HepG2 (cell line): ENCODE results near the gene DOK7. TPM values are rescaled to one million over a fixed set of nuclear protein-coding genes. Genes with fewer than 3 reads are reported as not detected.

Experiments used
- CREB3 ChIP-seq: sonication (generic); formaldehyde crosslinking; IDR thresholded peaks from 2 replicates; pipeline ENCODE4 v1.5.0; 2020; ENCODE audit warnings: missing genetic modification reagents
- EZH2 ChIP-seq: conservative IDR thresholded peaks from 2 replicates; pipeline ENCODE4 v1.6.1; 2012; ENCODE audit warnings: mild to moderate bottlenecking, low read depth, low read length, moderate library complexity
- FOXJ3 ChIP-seq: sonication (generic); formaldehyde crosslinking; IDR thresholded peaks from 2 replicates; pipeline ENCODE4 v1.4.0; 2020; ENCODE audit warnings: missing genetic modification reagents, mild to moderate bottlenecking, borderline replicate concordance
- FOXP4 ChIP-seq: sonication (generic); formaldehyde crosslinking; IDR thresholded peaks from 2 replicates; pipeline ENCODE4 v1.4.0; 2020; ENCODE audit warnings: missing genetic modification reagents
- HIC2 ChIP-seq: sonication (generic); formaldehyde crosslinking; IDR thresholded peaks from 2 replicates; pipeline ENCODE4 v1.9.0; 2022; ENCODE audit warnings: low read depth, missing genetic modification reagents
- JUNB ChIP-seq: sonication (generic); formaldehyde crosslinking; IDR thresholded peaks from 2 replicates; pipeline ENCODE4 v1.8.0; 2022; ENCODE audit warnings: missing genetic modification reagents, mild to moderate bottlenecking, borderline replicate concordance
- KAT8 ChIP-seq: IDR thresholded peaks from 2 replicates; pipeline ENCODE4 v1.6.1; 2016; ENCODE audit warnings: missing genetic modification reagents, missing compliant biosample characterization
- LRRFIP1 ChIP-seq: sonication (generic); formaldehyde crosslinking; conservative IDR thresholded peaks from 2 replicates; pipeline ENCODE4 v1.4.0; 2020; ENCODE audit warnings: missing genetic modification reagents
- MYPOP ChIP-seq: sonication (generic); formaldehyde crosslinking; IDR thresholded peaks from 2 replicates; pipeline ENCODE4 v1.8.1; 2023; ENCODE audit warnings: mild to moderate bottlenecking, moderate library complexity, missing genetic modification reagents
- NAIF1 ChIP-seq: sonication (generic); formaldehyde crosslinking; IDR thresholded peaks from 2 replicates; pipeline ENCODE4 v1.5.0; 2020; ENCODE audit warnings: mild to moderate bottlenecking, missing genetic modification reagents, borderline replicate concordance
- NBN ChIP-seq: fragments of 450-650 bp; conservative IDR thresholded peaks from 2 replicates; pipeline ENCODE4 v1.6.1; 2017
- PCBP1 ChIP-seq: fragments of 200-400 bp; formaldehyde crosslinking; IDR thresholded peaks from 2 replicates; pipeline ENCODE4 v1.6.1; 2017; ENCODE audit warnings: mild to moderate bottlenecking, low read depth, low read length, borderline replicate concordance
- SP4 ChIP-seq: sonication (generic); formaldehyde crosslinking; IDR thresholded peaks from 2 replicates; pipeline ENCODE4 v1.8.1; 2023; ENCODE audit warnings: mild to moderate bottlenecking, missing genetic modification reagents
- ZNF343 ChIP-seq: sonication (generic); formaldehyde crosslinking; IDR thresholded peaks from 2 replicates; pipeline ENCODE4 v1.4.0; 2020; ENCODE audit warnings: mild to moderate bottlenecking, missing genetic modification reagents
- ZNF574 ChIP-seq: sonication (generic); formaldehyde crosslinking; IDR thresholded peaks from 2 replicates; pipeline ENCODE4 v1.4.0; 2020; ENCODE audit warnings: missing genetic modification reagents
- polyA plus RNA-seq, 8 experiments: library from polyadenylated mRNA; depleted of rRNA in 3 of 8; stranded (reverse) in 7 of 8; unstranded in 1 of 8; fragments of >200 nt; fragmentation: Illumina TruSeq in 4 of 8; extraction: Trizol in 4 of 8; gene quantifications; 2 replicates each; pipeline versions ENCODE4 v1.2.1 to v1.2.3, GENCODE V29; 2011 to 2016; ENCODE audit warnings: low read depth in 4 of 8, missing spikeins in 1 of 8, mixed read lengths in 1 of 8; ENCODE audit not compliant: insufficient read depth in 1 of 8
- total RNA-seq, 5 experiments: library from RNA; depleted of rRNA; stranded (reverse); fragments of >200 nt; fragmentation: Illumina TruSeq; extraction: Trizol; gene quantifications; 2 replicates each; pipeline ENCODE4 v1.2.3, GENCODE V29; 2016; ENCODE audit warnings: low read depth in 1 of 5

The DOK7 gene
- total and polyA plus RNA-seq, 2 of the 13 experiments (the other 11 are each of a cell fraction or from before 2014, with no cell fraction given): 0.03 to 0.07 TPM

GRCh38 chr4:3442959-3443749, 20.0 kb upstream of the DOK7 start (continued):
- peak; percentile 66 for TF ChIP-seq HIC2
- no peak for TF ChIP-seq PCBP1
- 0 out of 2 replicates have a peak, but pooled peaks have one; percentile 39 for TF ChIP-seq ZNF343 (CRISPR knock-in tag)
- no peak for TF ChIP-seq CREB3 (CRISPR knock-in tag)
- TF ChIP-seq ZNF574 (CRISPR knock-in tag): peak; percentile 3
- TF ChIP-seq FOXP4 (CRISPR knock-in tag): no peak
- TF ChIP-seq NBN: no peak
- TF ChIP-seq KAT8: no peak; the same call in 1 of the 2 replicates
- TF ChIP-seq JUNB (CRISPR knock-in tag): no peak
- peak; percentile 55 for TF ChIP-seq SP4 (CRISPR knock-in tag)
- 0 out of 2 replicates have a peak, but pooled peaks have one; percentile 17 for TF ChIP-seq MYPOP
- TF ChIP-seq EZH2: no peak
- TF ChIP-seq FOXJ3 (CRISPR knock-in tag): no peak
- no peak for TF ChIP-seq LRRFIP1
- TF ChIP-seq NAIF1: peak; percentile 39; the same call in 1 of the 2 replicates
